Activated T-helper 2 cell treated with anti-CD3 and anti-CD28 coated beads, Interferon-gamma antibody, Interleukin-2, Interleukin-4, amounts not matched to agents 10 μg/mL and 5 μg/mL and 100 μg/mL, durations not matched to agents 14 hours and 24 hours and 36 hours (primary cell): ENCODE data around the gene TBC1D22A. TPM values are rescaled to one million over a fixed set of nuclear protein-coding genes. Genes with fewer than 3 reads are reported as not detected.
"Not testable (repeated sequence)": the region's sequence is repeated elsewhere in the genome, so short reads cannot be mapped to it uniquely, and the experiment has no call there.

ENCODE experiments used
- DNase-seq: peaks from one replicate; pipeline ENCODE4 v3.0.0; 2021; ENCODE audit warnings: low spot score
- H3K27ac Mint-ChIP-seq: one replicate; pipeline ENCODE4 v1.8.0; 2021; ENCODE audit warnings: mixed read lengths
- H3K27me3 Mint-ChIP-seq: one replicate; pipeline ENCODE4 v1.8.0; 2021; ENCODE audit warnings: low read depth, mixed read lengths
- H3K36me3 Mint-ChIP-seq: one replicate; pipeline ENCODE4 v1.8.0; 2021; ENCODE audit warnings: low read depth, mixed read lengths
- H3K4me1 Mint-ChIP-seq: one replicate; pipeline ENCODE4 v1.8.0; 2021; ENCODE audit warnings: low read depth, mixed read lengths
- H3K4me3 Mint-ChIP-seq: one replicate; pipeline ENCODE4 v1.8.0; 2021; ENCODE audit warnings: low read depth, mild to moderate bottlenecking, moderate library complexity, mixed read lengths
- H3K9me3 Mint-ChIP-seq: one replicate; pipeline ENCODE4 v1.8.0; 2021; ENCODE audit warnings: mixed read lengths
- intact Hi-C: fragments of 100-400 bp; cut with micrococcal nuclease; formaldehyde crosslinking; loops from one replicate; pipeline ENCODE4 v1.15.1; 2023
- total RNA-seq: library from RNA; stranded (reverse); gene quantifications from 2 replicates; pipeline ENCODE4 v1.2.3, GENCODE V29; 2022

TBC1D22A gene
- total RNA-seq, 1 donor from 2014 or later, result 34.8 TPM

GRCh38 chr22:47115921-47116320 lies 353.5 kb downstream of the TBC1D22A start:
- intact Hi-C loops, result no loop called here
- Mint-ChIP-seq H3K27ac (no peak overlapping the region), H3K27me3 (no peaks in the 10 kb centered on the region), H3K9me3 (no peaks in the 10 kb centered on the region), H3K36me3 (no peaks in the 10 kb centered on the region), H3K4me3 (no peak overlapping the region), H3K4me1 (no peaks in the 10 kb centered on the region)
- no peak for DNase-seq

- Mint-ChIP-seq H3K4me3 (no peak overlapping the region), H3K4me1 (no peaks in the 10 kb centered on the region), H3K36me3 (no peaks in the 10 kb centered on the region), H3K9me3 (no peaks in the 10 kb centered on the region), H3K27ac (no peak overlapping the region), H3K27me3 (no peaks in the 10 kb centered on the region)
- DNase-seq, result no peak
- intact Hi-C loops, result no loop called here
Observed at GRCh38 chr22:47116426-47117341, 354.2 kb downstream of the TBC1D22A start.

DNA sequence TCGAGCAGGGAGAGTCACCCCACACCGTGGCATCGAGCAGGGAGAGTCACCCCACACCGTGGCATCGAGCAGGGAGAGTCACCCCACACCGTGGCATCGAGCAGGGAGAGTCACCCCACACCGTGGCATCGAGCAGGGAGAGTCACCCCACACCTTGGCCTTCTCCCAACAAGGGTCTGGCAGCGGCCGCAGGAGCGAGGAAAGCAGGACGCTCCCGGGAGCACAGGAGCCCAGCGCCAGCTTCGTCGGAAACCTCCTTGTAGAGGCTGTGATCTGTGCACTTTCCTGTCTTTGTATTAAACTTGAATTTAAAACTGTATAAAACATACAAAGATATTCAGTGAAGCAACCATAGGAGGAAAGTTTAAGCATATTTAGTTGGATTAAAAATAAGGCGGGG lies 355.0 kb downstream of the TBC1D22A start:
- H3K4me1 Mint-ChIP-seq, intact Hi-C loops, H3K4me3 Mint-ChIP-seq, H3K27me3 Mint-ChIP-seq, H3K9me3 Mint-ChIP-seq, DNase-seq, H3K27ac Mint-ChIP-seq, H3K36me3 Mint-ChIP-seq: not testable (repeated sequence)

GRCh38 chr22:47119181-47119580 lies 356.7 kb downstream of the TBC1D22A start:
- Mint-ChIP-seq H3K4me1 (no peaks in the 10 kb centered on the region), H3K27me3 (no peaks in the 10 kb centered on the region), H3K9me3 (no peaks in the 10 kb centered on the region), H3K36me3 (no peaks in the 10 kb centered on the region), H3K4me3 (no peak overlapping the region), H3K27ac (no peak overlapping the region)
- intact Hi-C loops, result no loop called here
- DNase-seq, result no peak

GRCh38 chr22:47120399-47120798 lies 357.9 kb downstream of the TBC1D22A start:
- Mint-ChIP-seq H3K27ac (no peak overlapping the region), H3K27me3 (no peaks in the 10 kb centered on the region), H3K36me3 (no peaks in the 10 kb centered on the region), H3K9me3 (no peaks in the 10 kb centered on the region), H3K4me3 (no peak overlapping the region), H3K4me1 (no peaks in the 10 kb centered on the region)
- no peak for DNase-seq
- intact Hi-C loops, result no loop called here

DNA sequence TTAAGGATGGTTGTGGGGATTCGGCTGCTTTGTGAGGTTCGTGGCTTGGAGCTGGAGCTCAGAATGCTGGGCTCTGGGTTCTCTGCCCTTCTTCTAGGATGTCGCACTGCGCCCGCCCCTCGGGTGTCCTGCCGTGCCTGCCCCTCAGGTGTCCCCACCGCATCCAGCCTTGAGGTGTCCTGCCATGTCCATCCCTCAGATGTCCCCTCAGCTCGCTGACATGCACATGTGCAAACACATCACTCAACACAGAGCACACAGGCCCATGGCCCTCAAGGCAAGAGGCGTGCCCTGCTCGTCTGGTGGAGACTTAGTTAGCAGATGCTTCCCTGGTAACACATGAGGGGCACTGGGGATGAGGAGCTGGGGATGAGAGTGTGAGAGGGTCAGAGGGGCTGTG lies 359.3 kb downstream of the TBC1D22A start:
- no peak for DNase-seq
- Mint-ChIP-seq H3K4me3 (no peak overlapping the region), H3K9me3 (no peaks in the 10 kb centered on the region), H3K27me3 (no peaks in the 10 kb centered on the region), H3K36me3 (no peaks in the 10 kb centered on the region), H3K4me1 (no peaks in the 10 kb centered on the region), H3K27ac (no peak overlapping the region)
- intact Hi-C loops, result no loop called here

- no peak for DNase-seq
- Mint-ChIP-seq H3K36me3 (no peaks in the 10 kb centered on the region), H3K9me3 (no peaks in the 10 kb centered on the region), H3K4me3 (no peak overlapping the region), H3K27ac (no peak overlapping the region), H3K27me3 (no peaks in the 10 kb centered on the region), H3K4me1 (no peaks in the 10 kb centered on the region)
- intact Hi-C loops, result no loop called here
Observed at GRCh38 chr22:47122441-47123000, 360.1 kb downstream of the TBC1D22A start.

GRCh38 chr22:47123006-47123826 lies 360.8 kb downstream of the TBC1D22A start:
- Mint-ChIP-seq H3K27ac (no peak overlapping the region), H3K36me3 (no peaks in the 10 kb centered on the region), H3K9me3 (no peaks in the 10 kb centered on the region), H3K4me1 (no peaks in the 10 kb centered on the region), H3K4me3 (no peak overlapping the region), H3K27me3 (no peaks in the 10 kb centered on the region)
- no peak for DNase-seq
- intact Hi-C loops, result no loop called here

DNA sequence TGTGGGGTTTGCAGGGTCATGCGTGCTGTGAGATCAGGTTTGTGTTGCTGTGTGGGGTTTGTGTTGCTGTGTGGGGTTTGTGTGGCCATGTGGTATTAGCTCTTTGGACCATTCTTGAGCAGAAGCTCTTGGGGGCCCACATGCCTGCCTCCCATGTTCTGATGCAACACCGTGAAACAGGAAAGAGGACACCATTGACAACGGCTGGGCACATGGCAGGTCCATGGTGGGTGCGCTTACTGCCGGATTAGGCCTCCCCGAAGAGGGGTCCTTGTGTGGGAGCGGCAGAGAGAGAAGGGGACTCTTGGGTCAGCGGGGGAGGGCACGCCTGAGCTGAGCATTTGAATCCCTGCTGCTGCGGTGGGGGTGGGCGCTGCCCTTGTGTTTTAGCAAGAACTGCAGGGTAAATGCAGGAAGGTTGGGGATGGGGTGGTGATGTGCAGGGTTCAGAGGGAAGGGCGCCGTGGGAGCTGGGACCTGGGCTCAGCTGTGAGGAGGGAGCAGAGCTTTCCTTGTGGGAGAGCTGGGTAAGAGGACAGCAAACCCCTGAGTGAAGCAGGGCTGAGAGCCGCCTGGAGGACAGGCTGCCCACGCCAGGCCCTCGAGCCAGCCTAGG lies 361.5 kb downstream of the TBC1D22A start:
- intact Hi-C loops, result no loop called here
- H3K4me3 Mint-ChIP-seq, result no peak overlapping the region
- no peaks in the 10 kb centered on the region for H3K36me3 Mint-ChIP-seq
- H3K27me3 Mint-ChIP-seq, result no peaks in the 10 kb centered on the region
- no peak for DNase-seq
- H3K4me1 Mint-ChIP-seq, result no peaks in the 10 kb centered on the region
- no peaks in the 10 kb centered on the region for H3K9me3 Mint-ChIP-seq
- H3K27ac Mint-ChIP-seq, result no peak overlapping the region

- Mint-ChIP-seq H3K4me3 (no peak overlapping the region), H3K9me3 (no peaks in the 10 kb centered on the region), H3K27ac (no peak overlapping the region), H3K36me3 (no peaks in the 10 kb centered on the region), H3K4me1 (no peaks in the 10 kb centered on the region), H3K27me3 (no peaks in the 10 kb centered on the region)
- intact Hi-C loops, result no loop called here
- DNase-seq, result no peak
Observed at GRCh38 chr22:47124451-47124881, 362.0 kb downstream of the TBC1D22A start.

- H3K27me3 Mint-ChIP-seq, result no peaks in the 10 kb centered on the region
- H3K9me3 Mint-ChIP-seq, result no peaks in the 10 kb centered on the region
- H3K27ac Mint-ChIP-seq, result no peak overlapping the region
- no peak for DNase-seq
- no peak overlapping the region for H3K4me3 Mint-ChIP-seq
- no peaks in the 10 kb centered on the region for H3K4me1 Mint-ChIP-seq
- intact Hi-C loops, result no loop called here
- no peaks in the 10 kb centered on the region for H3K36me3 Mint-ChIP-seq
Observed at GRCh38 chr22:47124961-47125360, 362.5 kb downstream of the TBC1D22A start.

GRCh38 chr22:47125603-47126002 lies 363.2 kb downstream of the TBC1D22A start:
- Mint-ChIP-seq H3K36me3 (no peaks in the 10 kb centered on the region), H3K4me3 (no peak overlapping the region), H3K27me3 (no peaks in the 10 kb centered on the region), H3K9me3 (no peaks in the 10 kb centered on the region), H3K4me1 (no peaks in the 10 kb centered on the region), H3K27ac (no peak overlapping the region)
- intact Hi-C loops, result no loop called here
- no peak for DNase-seq
